ENCODE measurements around the gene SOWAHA.
"Not testable (repeated sequence)": the region's sequence is repeated elsewhere in the genome, so short reads cannot be mapped to it uniquely, and the experiment has no call there.

The SOWAHA gene

DNA sequence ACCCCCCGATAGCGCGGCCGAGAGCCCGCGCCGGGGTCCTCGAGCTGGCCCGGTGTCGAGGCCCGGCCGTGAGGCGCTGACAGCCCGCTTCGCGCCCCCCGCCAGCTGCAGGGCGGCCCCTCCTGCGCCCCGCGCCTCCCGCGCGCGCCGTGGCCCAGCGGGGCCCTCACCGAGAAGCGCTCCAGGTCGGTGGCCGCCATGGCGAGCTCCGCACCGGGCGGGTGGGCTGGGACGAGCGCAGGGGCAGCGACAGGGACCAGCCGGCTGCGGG lies 36.2 kb upstream of the SOWAHA start:
- DNase-seq: no peak

DNA sequence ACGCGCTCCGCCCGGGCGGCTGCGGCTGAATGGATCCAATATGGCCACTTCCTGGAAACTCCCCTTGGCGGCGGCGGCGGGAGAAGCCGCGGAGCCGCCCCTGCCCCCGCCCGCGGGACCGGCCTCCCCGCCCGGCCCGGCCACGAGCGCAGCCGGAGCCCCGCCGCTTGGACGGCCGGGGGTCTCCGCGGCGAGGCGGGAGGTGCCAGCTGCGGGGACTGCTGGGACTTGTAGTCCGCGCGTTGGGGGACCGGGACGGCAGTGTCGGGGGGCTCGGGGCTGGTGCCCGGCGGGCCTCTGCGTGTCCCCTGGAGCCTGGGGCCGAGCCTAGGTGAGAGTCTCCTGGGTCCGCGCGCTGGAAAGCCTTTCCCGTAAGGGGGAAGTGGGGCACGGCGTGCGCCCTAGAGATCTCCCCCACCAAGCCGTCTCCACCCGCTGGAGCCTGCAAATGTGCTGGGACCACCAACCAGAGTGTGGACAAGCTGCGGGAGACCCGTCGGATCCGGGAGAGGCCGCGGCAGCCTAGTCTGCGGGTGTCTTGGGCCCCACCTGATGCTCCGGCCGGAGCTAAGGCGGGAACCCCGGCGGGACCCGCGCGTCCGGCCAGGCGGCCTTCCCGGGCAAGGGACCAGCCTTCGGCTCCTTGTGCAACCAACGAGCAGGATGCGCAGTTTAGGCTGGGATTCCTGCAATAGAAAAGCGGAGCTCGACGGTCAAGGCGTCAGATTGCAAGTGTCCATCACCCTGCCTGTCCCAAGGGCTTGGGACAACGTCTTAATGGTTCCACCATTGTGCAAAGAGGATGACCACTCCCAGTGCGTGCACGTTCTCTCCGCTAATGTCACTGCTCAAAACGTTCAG lies 35.7 kb upstream of the SOWAHA start, which contains the start of gene SEPTIN8:
Gene SEPTIN8 (minus strand): TSS at position 31 of the 861 bp plus-strand sequence. CDS start 102 bp downstream, outside the sequence.
- intact Hi-C loops (cut with DNase I): loop anchor here (5.0 kb wide), 1 partner anchor 35 kb away; the partner anchor contains the start of gene SOWAHA
- peak in 9 of 10 donors; percentile 57 to 96 (median 67) for DNase-seq

More for the DNA sequence above, 36.2 kb upstream of the SOWAHA start:
- intact Hi-C loops (cut with DNase I): loop anchor here (5.0 kb wide), 1 partner anchor 35 kb away; the partner anchor contains the start of gene SOWAHA

DNA sequence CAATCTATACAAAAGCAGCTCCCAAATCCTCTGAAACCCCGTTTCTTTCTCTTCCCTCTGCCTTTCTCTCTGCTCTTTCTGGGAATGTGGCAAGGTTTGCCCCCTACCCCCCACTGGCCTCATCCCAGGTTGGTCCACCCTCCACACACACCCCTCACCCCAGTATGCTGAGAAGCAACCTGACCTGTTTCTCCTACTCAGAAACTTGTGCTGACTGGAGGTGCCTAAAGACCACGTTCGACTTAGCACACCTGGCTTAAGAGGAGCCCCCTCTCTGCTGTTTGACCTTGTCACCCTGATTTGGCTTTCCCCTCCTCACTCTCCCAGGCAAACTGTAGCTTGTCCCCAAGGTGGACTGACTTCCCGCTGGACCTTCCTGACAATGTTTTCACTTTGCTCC lies 35.0 kb upstream of the SOWAHA start:
- DNase-seq: peak in 1 of 10 donors; percentile 35
- intact Hi-C loops (cut with DNase I): loop anchor here (5.0 kb wide), 1 partner anchor 34 kb away; the partner anchor contains the start of gene SOWAHA

DNA sequence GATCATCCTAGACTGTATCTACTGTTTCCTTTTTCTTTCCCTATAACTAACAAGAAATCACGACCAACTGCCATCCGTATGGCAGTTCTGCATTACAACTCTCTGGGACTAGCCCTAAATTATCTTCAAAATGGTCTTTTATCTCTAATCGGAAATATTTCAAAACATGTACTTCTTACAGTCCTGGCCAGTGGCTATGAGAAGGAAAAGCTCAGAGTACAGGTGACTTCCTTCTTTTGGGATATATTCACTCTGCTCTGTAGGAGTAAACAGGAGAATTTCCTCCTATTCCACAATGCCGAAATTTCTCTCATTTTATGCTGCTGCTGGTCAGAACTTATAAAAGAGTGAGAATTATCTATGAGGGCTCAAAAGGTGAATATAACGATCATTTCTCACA lies 34.2 kb upstream of the SOWAHA start:
- intact Hi-C loops (cut with DNase I): loop anchor here (5.0 kb wide), 1 partner anchor 33 kb away; the partner anchor contains the start of gene SOWAHA
- DNase-seq: no peak

DNA sequence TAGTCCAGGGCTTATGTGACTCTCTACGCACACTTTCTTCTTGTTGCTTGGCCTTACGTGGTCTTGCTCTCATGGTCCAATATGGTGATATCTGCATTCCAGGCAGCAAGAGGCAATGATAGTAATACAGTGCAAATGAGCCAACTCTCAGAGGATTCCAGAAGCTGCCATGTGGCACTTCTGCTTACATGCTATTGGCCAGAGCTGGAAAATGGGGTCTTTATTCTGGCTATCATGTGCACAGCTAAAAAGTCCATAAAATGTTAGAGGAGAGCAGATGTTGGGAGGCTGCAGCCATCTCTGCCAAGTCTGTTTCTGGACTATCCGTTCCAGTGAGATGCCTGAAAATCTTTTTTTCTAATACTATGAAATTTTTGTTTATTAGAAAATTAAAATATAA lies 33.1 kb upstream of the SOWAHA start:
- peak in 5 of 10 donors; percentile 43 to 85 (median 68) for DNase-seq

DNA sequence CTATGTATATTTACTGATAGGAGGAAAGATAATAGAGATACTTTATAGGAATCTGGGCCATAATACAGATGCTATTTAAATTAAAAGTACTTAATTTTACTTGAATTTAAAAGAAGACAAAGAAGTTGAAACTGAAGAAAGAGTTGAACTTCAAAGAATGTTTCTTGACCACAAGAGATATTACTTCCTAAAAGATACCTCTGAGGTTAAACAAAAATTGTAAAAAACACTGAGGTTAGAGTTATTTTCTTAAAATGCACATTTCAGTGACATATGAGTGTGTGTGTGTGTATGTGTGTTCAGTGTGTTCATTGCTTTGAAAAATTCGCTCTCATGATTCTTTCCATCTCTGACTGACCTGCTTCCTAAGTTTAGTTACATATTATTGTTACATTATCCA lies 32.5 kb upstream of the SOWAHA start:
- intact Hi-C loops (cut with DNase I): no loop called here
- DNase-seq: no peak

More for the DNA sequence above, 33.1 kb upstream of the SOWAHA start:
- intact Hi-C loops (cut with DNase I): loop anchor here (5.0 kb wide), 1 partner anchor 32 kb away; the partner anchor contains the start of gene SOWAHA

DNA sequence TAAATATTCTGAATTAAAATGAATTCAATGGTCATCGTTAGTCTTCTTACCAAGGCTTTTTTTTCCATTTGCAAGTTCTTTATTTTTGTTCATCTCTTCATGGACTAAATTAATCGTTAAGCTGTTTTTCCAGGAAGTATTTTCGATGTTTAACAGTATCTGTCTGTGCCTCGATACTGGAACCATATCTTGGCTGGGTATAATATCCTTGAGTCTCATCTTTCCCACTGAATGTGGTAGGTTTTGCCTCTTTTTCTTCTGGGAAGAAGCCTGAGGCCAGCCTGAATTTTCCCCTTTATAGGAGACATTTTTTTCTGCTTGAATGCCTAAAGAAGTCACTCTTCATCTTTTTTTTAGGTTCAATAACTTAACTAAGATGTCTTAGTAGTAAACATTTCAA lies 32.1 kb upstream of the SOWAHA start:
- no peak for DNase-seq
- intact Hi-C loops (cut with DNase I): no loop called here

DNA sequence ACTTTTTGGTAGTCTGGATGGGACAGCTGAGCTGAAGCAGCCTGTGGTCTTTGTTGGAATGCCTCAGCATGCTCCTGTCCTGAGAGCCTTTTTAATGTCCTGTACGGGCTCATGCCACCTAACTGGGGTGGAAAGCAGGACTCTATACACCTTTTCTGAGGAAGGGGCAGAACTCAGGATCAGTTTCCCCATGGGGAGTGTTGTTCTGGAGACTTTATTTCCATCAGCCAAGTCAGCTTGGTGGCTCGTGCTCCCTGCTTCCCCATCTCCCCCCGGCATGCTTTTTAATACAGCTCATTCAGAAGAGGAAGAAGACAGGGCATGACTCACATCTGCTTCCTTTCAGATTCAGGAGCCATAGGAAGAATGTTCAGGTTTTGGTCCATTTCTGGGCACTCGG lies 31.0 kb upstream of the SOWAHA start:
- DNase-seq: peak in 1 of 10 donors; percentile 66
- intact Hi-C loops (cut with DNase I): no loop called here

DNA sequence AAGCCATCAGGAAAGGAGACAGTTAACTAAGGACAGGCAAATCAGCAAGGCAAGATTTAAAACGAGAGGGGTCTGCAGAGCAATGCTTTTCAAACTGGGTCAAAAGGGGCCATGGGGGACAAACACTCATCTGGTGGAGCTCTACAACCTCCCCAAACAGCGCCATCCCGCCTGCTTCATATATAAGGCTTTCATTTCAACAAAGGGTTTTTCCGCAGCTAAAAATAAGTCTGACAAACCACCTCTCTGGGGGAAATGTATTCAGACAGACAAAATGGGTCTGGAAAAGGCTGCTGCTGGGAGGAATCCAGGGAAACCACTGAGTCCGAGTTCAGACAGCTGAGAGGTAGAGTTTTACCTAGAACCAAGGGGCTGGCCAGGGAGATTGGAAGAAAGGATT lies 27.7 kb upstream of the SOWAHA start:
- peak in 1 of 10 donors; percentile 36 for DNase-seq
- intact Hi-C loops (cut with DNase I): no loop called here

DNA sequence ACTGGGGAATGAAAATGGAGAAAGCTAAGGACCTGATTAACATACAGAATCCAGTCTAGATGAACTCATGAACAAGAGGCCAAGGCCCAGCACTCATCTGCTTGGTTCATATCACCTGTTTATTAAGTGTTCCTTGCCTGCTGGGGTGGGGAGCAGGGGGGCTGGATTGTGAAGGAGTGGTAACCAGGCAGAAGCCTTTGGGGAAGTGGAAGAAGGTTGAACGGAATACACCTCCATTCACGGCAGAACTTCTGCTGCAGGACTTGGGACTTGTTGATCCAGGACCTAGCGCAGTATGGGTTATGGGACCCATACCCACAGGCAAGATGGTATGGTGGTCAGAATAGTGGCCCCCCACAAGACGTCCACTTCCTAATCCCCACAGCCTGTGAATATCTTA lies 27.2 kb upstream of the SOWAHA start:
- intact Hi-C loops (cut with DNase I): no loop called here
- DNase-seq: no peak

DNA sequence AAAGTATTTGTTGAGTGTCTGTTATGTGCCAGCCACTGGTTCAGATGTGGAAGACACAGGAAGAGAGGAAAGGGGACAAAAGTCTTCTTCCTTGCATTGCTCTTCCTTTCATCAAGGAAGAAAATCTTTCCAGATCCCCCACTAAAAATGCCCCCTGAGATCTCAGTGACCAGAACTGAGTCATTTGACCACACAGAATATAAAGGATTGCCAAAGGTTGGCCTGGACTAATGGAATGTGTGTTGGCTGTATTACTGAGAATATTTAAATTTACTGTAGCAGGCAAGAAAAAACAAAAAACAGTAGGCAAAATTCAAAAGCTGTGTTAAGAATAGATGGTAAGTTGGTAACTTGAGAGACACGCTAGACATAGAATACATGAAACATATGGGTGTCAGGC lies 26.0 kb upstream of the SOWAHA start:
- no peak for DNase-seq
- intact Hi-C loops (cut with DNase I): no loop called here

DNA sequence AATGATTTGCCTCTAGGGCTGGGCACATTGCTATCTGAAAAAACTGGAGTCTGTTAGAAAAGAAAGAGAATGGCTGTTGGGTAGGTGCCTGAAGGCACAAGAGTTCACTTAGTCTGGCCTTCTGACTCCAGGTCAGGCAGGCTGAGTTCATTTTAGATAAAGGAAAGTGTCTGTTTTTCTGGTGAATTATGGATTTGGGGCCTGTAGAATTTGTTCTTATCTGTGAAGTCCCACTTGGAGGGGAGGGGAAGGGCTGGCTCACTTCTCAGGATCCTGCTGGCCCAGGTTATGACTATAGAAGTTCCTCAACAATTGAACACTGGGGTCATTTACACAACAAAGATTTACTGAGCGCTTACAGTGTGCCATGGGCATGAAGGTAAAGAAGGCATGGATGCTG lies 24.6 kb upstream of the SOWAHA start:
- intact Hi-C loops (cut with DNase I): no loop called here

DNA sequence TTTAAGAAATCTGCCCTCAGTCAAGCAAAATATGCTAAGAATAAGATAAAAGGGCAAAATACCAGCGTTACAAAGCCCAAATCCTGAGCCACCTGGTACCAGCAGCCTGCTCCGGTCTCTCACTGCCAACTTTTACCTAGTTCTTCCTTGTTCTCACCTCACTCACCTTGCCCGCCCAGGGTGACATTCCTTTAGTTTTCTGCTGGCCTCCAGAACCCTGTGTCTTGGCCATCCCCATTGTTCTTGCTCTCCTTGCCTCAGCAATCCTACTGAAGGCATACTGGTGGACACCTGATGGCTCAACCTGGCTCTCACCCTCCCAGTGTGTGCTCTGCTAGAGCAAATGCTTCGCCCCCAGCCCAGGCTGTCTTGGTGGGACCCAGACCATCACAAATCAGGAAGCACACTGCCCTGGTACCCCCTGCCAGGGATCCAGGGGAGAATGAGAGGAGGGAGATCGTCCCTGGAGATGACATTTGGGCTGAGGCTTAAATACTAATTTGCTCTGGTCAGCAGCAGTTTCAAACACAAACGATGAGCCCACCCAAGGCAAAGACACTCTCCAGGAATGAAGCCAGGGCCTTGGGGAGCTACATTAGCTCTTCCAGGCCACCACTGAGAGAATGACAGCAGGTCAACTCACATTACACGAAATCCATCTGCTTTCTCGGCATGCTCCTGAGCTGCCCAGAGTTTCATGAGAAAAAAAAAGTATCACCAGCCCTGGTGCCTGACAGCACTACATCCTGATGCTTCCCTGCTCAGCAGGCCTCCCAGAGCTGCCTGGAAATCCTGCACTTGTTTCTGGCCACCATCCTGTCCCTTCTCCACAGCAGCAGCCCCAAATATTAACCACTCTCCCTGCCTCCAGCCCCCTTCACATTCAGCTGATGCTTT lies 23.9 kb upstream of the SOWAHA start:
- intact Hi-C loops (cut with DNase I): no loop called here
- DNase-seq: peak in 1 of 10 donors; percentile 55

More for the DNA sequence above, 24.6 kb upstream of the SOWAHA start:
- DNase-seq: no peak

DNA sequence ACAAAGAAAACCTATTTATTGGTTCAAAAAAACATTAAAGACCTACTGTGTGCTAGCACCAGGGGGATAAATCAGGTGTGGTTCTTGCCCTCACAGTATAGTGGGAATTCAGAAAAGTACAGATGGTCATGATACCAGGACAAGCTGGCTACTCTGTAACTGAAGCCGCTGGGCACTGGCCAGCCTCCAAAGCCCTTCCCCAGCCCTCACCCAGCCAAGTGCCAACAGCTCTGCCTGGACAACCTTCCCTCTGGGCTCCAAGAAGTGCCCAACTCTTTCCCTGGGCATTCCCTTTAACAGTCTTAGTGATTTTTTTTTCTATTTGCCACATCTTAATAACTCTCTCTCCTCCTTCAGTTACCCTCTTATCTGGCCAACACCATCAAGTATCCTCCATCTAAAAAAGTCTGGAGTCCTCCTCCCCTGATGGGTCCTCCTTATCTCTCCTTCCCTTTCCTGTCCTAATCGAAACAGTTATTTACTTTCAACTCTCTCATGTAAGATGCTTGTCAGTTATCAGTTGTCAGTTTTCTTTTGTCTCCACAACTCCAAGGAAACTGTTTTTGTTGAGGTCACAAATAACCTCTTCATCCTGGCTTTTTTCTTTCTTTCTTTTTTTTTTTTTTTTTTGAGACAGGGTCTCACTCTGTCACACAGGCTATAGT lies 22.8 kb upstream of the SOWAHA start:
- DNase-seq: peak in 4 of 10 donors; percentile 40 to 83 (median 72)
- intact Hi-C loops (cut with DNase I): no loop called here

DNA sequence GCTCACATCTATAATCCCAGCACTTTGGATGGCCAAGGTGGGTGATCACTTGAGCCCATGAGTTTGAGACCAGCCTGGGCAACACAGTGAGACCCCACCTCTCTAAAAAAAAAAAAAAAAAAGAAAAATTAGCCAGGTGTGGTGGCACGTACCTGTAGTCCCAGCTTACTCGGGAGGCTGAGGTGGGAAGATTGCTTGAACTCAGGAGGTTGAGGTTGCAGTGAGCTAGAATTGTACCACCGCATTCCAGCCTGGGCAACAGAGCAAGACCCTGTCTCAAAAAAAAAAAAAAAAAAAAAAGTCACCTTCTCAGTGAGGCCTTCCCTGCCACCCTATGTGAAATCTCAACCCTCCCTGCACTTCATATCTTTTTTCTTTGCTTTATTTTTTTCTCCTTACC lies 22.1 kb upstream of the SOWAHA start:
- no peak for DNase-seq
- intact Hi-C loops (cut with DNase I): no loop called here

DNA sequence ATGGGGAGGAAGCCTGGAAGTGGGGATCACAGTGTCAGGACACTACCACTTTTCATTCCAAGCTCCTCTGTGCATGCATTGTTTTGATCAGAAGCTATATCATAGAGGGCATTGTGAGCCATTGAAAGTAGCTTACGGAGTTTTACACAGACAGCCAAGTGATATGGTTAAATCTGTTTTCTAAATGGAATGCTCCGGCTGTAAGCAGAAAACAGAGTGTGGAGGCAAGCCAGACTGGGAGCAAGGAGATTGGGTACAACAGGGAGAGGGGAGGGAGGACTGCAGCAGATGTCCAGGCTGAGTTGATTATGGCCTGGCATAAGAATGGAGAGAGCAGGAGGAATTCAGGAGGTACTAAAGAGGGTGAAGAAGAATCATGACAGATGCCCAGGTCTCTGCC lies 15.5 kb upstream of the SOWAHA start:
- intact Hi-C loops (cut with DNase I): no loop called here
- peak in 2 of 10 donors; percentile 63 to 90 for DNase-seq

DNA sequence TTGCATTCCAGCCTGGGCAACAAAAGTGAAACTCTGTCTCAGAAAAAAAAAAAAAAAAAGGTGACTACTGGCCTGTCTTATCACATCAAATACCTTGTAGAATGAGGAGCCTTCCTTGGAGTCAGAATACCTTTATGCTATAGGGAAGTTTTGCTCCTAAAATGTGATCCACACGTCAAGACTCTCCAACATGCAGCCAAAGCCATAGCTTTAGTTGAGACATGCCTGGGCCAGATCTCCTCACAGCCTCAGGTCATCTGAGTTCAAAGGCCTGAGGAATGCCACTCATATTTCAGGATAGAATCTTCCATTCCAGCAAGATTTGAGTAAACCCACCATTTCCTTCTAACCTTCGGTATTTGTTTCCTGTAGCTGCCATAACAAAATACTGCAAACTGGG lies 13.7 kb upstream of the SOWAHA start:
- intact Hi-C loops (cut with DNase I): no loop called here
- DNase-seq: no peak

DNA sequence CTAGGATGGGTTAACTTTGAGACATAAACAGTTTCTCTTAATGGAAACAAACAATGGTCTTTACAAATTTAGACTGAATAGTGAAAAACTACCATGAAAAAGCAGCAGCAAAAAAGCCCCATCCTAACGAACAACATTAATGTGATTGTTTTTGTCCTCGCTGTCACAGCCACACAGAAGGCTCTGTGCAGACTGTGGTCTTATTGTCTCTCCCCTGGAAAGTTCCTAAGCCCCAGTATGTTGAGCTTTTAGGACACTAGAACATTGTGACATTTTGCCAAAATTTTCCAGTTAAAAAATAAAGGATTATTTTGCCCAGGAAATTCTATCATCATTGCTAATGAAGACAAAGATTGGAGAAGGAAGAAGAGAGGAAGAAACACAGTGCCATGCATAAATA lies 12.6 kb upstream of the SOWAHA start:
- peak in 2 of 10 donors; percentile 41 to 81 for DNase-seq
- intact Hi-C loops (cut with DNase I): no loop called here

DNA sequence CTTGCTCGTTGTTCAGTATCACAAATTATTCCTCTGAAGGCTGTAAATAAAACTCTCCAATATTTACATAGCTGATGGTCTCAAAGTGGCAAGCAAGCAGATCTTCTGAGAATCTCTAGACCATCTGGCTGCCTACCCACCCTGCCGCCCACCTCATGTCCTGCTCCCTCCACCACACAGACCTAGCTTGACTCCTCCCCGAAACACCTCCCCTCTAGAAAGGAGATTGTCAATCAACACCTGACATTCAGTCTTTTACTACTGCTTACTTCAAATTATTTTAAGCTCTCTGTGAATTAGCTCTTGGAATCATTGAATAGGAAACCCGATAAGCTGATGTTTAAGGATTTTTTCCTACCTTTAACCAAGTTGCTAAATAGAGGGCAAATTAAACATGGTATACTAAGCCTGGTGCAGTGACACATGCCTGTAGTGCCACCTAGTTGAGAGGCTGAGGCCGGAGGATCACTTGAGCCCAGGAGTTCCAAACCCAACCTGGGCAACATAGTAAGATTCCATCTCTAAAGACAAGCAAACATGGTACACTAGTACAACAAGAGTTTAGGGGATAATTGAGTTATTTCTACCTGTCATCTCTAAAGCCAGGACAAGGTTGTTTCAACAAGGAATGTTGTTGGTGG lies 10.9 kb upstream of the SOWAHA start:
- peak in 1 of 10 donors; percentile 68 for DNase-seq
- intact Hi-C loops (cut with DNase I): no loop called here

DNA sequence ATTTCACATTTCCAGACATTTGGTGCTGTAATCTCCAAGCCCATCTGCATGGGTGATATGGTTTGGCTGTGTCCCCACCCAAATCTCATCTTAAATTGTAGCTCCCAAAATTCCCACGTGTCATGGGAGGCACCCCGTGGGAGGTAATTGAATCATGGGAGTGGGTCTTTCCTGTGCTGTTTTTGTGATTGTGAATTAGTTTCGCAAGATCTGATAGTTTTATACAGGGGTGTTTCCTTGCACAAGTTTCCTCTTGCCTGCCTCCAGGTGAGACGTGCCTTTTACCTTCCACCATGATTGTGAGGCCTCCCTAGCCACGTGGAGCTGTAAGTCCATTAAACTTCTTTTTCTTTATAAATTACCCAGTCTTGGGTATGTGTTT lies 10.4 kb upstream of the SOWAHA start:
- intact Hi-C loops (cut with DNase I); DNase-seq: not testable (repeated sequence)

Measured in posterior cingulate gyrus (tissue), 11 donors.